ENCODE results near the gene ANKS1B. TPM values are rescaled to one million over a fixed set of nuclear protein-coding genes. Genes with fewer than 3 reads are reported as not detected.
A peak's percentile ranks its signal among the peaks of the same experiment; 100 is the strongest.

The ANKS1B gene
- total RNA-seq, 2 donors from 2014 or later = 32.7 to 37.1 TPM

DNA sequence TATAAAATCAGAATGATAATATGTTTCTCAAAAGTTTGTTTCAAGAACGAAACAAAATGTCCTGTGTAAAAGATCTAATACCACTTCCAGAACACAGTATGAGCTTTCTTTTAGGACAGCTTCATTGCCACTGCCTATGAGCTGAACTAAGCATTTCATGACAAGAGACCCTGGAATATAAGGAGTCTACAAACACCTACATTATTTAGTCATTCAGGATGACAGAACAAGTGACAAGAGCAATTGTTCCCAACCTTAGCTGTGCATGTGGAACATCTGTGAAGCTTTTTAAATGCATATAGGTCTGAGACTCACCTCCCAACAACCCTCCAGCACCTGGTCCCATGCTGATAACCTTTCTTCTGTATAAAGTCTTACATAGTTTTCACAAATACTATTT, 440.3 kb downstream of the ANKS1B start:
- intact Hi-C loops (cut with DNase I) = no loop called here
- no peak for DNase-seq (ENCODE audit: low spot score)

DNA sequence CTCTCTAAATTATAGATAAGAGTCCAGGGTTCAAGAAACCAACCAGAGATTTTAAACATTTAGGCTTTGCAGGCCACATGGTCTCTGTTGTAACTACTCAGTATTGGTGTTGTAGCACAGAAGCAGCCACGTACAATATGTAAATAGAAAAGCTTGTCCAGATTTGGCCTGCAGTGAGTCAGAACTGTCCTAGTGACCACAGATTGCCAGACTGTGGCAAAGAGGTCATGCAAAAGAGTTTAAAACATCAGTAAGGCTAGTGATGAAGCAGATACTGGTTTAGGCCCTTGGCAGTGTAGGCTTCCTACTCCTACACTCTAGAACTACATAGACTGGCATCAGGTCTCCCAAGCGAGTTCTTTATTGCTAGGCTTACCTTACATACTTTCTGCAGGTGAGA, 454.8 kb downstream of the ANKS1B start:
- intact Hi-C loops (cut with DNase I) = no loop called here
- DNase-seq (ENCODE audit: low spot score) = no peak

DNA sequence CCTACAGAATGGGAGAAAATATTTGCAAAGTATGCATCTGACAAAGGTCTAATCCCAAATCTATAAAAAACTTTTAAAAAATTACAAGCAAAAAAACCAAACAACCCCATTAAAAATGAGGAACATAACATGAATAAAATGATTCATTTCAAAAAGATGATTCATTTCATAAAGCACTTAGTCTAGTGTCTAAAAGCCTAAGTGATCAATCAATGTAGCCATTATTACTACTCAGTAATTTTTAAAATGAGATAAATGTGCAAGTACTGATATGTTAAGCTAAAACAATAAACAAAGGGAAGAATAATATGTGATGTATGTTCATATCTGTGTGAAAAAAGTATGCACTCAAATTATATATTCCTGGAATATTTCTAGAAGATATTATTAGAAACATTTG, 456.3 kb downstream of the ANKS1B start:
- intact Hi-C loops (cut with DNase I) = no loop called here
- DNase-seq (ENCODE audit: low spot score) = no peak

DNA sequence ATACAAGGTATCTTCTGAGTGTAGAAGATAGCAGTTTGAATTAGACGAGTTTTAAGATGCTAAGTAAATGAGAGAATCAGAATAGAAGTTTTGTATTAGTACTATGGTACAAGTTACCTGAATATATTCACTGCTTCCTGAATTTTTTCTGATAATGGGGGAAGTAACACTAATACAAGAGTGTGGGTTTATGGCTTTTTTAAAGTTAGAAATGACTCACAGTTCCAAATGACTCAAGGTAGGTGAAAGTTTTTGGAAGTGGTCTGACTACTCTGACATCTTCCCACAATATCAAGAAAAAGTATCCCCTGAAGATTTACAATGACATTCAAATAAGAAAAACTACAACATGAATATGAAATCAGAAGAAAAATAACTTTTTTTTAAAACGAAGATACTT, 460.9 kb downstream of the ANKS1B start:
- intact Hi-C loops (cut with DNase I) = no loop called here
- no peak for DNase-seq (ENCODE audit: low spot score)

DNA sequence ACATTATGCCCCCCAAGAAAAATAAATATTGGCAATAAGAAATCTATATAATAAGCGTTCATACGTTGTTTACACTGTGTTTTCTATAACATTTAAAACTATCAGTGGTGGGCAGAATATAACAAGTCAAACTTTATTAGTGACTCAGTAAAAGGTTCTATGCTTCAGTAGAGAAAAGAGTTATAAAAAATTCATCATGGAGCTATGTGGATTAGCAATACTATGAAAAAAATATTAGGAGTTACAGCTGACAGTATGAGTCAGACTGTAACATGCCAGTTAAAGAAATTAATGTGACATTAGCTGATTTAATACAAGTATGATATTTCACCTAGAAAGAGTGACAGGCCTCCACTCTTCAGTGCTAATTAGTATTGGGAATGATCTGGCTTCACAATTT, 462.3 kb downstream of the ANKS1B start:
- intact Hi-C loops (cut with DNase I) = no loop called here
- no peak for DNase-seq (ENCODE audit: low spot score)

DNA sequence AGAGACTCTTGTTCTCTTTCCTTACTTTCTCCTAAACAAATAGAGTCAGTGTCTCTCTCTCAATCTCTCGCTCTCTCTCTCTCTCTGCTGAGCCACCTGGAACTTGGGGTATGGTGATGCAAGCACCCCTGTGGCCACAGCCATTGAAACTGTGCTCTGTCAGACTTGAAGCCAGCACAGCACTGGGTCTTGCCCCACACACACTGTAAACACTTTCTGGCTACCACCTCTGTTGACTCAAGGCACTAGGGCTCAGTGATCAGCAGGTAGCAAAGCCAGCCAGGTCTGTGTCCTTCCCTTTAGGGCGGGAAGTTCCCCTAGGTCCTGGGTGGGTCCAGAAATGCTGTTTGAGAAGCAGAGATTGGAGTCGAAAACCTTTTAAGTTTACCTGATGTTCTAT, 463.1 kb downstream of the ANKS1B start:
- intact Hi-C loops (cut with DNase I) = no loop called here
- no peak for DNase-seq (ENCODE audit: low spot score)

DNA sequence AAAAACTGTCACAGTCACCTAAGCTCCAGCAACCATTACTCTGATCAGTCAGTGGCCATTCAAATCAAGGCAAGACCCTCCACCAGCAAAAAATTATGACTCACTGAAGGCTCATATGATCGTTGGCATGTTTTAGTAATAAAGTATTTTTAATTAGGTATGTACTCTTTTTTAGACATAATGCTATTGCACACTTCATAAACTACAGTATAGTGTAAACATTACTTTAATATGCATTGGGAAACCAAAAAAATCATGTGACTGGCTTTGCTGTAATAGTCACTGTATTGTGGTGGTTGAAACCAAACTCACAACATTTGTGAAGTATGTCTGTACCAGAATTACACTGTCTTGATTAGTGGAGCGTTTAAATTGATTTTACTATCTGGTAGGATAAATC, 471.7 kb downstream of the ANKS1B start:
- intact Hi-C loops (cut with DNase I) = no loop called here
- DNase-seq (ENCODE audit: low spot score) = no peak

DNA sequence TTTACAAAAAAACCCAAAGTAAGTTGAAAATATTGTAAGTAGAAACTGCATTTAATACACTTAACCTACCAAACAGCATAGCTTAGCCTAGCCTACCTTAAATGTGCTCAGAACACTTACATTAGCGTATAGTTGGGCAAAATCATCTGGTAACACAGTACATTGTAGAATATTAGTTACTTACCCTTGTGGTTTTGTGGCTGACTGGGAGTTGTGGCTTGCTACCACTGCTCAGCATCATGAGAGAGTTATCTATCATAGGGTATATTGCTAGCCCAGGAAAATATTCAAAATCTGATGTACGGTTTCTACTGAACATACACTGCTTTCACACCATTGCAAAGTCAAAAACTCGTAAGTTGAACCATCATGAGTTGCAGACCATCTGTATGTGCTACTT, 478.9 kb downstream of the ANKS1B start:
- intact Hi-C loops (cut with DNase I) = no loop called here
- no peak for DNase-seq (ENCODE audit: low spot score)

DNA sequence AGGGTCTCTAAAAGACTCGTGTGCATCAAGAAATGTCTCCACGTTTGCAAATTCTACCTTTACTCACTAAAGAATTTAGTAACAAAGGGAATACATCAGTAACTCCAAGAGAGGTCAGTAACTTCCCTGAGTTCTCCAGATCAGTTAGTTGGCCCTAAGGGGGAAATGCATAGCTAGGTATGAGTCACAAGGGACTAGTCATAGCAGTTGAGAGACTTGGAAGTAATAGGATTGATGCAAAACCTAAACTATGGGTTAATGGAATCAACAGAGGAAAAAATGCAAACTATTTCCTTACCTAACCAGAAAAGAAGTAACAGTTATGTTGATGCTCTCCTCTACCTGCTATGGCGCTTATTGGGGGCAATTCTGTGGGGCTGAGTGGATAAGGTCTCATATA, 486.0 kb downstream of the ANKS1B start:
- no peak for DNase-seq (ENCODE audit: low spot score)
- intact Hi-C loops (cut with DNase I) = no loop called here

DNA sequence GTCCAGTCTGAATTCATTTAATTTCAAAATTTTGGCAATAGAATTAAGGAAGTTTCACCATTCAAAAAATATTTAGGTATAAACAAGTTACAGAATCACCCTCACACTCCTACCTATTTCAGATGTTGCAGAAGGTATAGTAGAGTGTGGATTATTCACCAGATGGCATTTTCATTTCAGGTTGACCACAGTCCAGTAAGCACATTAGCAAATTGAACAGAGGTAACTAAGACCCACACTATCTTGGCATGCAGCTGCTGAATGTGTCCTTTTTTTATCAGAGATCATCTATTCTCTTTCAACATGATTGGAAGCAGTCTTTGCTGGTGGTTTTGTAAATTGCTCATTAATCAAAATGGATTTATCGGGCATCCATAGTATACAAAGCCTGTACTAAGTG, 488.9 kb downstream of the ANKS1B start:
- intact Hi-C loops (cut with DNase I) = no loop called here

DNA sequence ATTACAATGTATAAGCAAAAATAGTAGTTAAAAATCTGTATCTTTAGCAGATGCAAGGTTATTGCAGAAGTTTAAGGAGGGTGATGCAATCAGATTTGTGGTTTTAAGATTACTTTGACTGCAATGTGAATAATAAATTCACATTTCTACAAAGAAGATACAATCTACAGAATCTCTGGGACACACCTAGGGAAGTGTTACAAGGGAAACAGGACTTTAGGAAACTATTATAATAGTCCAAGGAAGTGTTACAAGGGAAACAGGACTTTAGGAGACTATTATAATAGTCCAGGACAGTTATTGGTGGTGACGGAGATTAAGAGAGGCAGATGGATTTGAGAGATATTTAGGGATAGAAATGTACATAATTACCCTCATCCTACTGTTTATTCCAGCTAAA, 491.5 kb downstream of the ANKS1B start:
- no peak for DNase-seq (ENCODE audit: low spot score)
- intact Hi-C loops (cut with DNase I) = no loop called here

More for the DNA sequence above, 488.9 kb downstream of the ANKS1B start:
- DNase-seq (ENCODE audit: low spot score) = no peak

DNA sequence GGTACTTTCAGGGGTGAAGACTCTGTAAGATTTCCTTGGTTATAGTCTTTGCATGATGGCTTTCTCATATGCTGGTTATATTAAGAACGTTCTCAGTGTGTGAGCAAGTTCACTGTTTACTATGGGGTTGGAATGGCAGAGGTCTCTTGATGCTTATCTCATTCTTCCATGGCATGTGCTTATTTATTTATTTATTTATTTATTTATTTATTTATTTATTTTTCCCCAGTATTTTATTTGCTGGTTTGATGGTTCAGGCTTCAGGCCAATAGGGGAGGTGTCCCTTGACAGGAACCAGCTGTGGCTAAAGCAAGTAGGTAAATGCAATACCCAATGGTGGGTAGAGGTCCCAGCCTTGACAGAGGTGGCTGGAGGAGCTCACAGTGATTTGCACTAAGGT, 498.5 kb downstream of the ANKS1B start:
- intact Hi-C loops (cut with DNase I) = no loop called here

DNA sequence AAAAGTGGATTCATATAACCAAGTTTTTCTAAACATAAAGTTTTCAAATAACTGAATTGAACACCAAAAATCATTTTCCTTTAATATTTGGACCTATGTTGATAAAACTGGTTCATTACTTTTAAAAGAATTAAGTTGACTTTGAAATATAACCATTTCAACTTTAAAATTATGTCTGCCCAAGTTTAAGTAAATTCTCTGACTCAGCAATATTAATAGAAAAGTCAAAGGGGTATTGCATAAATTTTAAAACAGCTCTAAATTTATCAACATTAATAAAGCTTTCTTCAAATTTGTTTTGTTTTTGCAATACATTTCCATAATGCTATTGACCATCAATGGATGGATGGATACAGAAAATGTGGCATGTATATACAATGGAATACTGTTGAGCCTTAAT, 505.6 kb downstream of the ANKS1B start:
- intact Hi-C loops (cut with DNase I) = no loop called here
- no peak for DNase-seq (ENCODE audit: low spot score)

More for the DNA sequence above, 498.5 kb downstream of the ANKS1B start:
- DNase-seq (ENCODE audit: low spot score) = peak; percentile 23

DNA sequence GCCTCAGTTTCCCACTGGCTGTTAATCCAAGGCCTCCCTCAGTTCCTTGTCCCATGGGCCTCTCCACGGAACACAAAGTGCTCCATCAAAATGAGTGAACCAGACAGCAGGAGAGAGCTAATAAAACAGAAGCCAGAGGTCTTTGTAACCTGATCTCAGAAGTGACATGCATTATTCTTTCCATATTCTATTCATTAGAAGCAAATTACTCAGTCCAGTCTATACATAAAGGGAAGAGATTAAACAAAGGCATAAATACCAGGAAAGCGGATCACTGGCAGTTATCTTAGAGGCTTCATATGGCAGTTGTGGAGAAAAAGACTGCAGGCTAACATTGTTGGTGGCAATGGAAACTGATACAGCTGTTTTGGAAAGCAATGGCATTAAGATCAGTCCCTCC, 507.8 kb downstream of the ANKS1B start:
- intact Hi-C loops (cut with DNase I) = no loop called here

DNA sequence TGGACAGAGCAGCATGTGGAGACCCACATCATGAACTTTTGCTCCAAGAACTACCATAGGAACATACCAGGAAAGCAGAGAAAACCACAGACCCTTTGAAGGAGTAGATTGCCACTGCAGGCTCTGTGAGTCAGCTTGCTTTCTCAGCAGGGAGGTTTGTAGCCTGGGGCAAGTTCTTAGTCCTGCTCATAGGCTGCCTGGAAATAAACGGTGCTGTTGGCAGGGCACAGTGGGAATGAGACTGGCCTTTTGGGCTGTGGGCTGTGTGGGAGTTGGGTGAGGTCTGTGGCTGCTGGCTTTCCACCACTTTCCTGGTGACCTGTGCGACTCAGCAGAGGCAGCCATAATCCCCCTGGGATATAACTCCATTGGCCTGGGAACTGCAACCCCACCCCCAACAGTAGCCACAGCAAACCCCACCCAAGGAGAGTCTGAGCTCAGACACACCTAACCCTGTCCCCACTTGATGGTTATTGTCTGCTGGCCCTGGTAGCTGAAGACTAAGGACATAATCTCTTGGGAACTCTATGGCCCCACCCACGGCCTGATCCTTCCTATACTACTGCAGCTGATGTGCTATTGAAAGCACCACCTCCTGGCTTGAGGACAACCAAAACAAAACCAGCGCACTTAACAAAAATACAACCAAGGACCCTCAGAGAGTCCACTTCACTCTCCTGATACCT, 529.2 kb downstream of the ANKS1B start:
- intact Hi-C loops (cut with DNase I) = no loop called here
- DNase-seq (ENCODE audit: low spot score) = peak; percentile 80

More for the DNA sequence above, 507.8 kb downstream of the ANKS1B start:
- no peak for DNase-seq (ENCODE audit: low spot score)

DNA sequence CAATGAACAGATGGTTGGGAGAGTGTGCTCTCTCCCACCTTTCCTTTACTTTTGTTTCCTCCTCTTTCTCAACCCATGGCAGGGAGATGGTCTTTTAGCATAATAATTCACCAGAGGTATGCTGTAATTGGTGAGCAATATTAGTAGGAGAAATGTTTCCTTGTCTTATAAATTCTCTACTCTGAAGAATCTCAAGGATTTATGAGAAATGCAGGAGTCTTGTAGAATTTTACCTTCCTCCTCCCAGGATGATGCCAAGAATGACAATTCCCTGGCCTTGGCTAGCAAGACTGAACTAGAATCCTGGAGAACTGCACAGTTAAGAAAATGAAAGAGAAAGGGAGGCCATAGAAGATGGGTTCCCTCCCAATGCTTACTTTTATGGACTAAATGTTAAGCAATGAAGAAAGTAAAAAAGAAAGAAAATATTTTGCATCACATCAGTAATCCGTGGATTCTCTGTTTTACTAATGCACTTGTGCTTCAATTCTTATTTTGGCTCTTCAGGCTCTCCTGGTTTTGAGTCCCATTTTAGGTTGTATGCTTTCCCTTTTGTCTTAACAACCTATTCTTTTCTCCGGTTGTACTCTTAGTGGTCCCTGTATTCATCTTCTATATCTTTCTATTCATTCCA, 530.1 kb downstream of the ANKS1B start:
- DNase-seq (ENCODE audit: low spot score) = no peak
- intact Hi-C loops (cut with DNase I) = no loop called here

DNA sequence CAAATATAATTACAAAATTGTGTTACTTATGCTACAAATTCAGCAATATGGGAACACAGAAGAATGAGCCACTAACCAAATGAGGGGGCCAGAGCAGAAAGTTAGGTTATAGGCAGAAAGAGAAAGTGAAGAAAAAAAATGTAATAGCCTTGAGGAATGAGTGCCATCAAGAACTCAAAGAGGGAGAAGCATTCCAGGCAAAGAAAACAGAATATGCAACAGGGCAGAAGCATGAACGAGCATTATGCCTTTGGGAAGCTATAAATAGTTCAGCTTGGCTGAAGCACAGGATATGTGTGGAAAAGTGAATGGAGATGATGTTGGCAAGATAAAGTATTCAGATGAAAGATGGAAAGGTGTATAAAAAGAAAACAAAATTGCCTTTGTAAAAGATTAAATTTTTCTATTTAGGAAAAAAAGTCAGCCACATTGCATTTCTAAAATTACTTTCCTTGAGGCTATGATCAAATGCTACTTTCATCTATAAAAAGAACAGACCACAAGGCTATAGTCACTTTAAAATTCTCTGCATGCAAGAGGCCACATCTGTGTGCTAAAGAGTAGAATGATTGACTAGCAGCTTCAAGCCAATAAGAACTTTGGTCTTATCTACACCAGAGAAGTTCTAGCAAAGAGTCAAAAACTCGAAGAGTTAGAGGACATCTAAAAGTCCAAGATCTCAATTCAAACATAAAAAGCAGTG, 530.7 kb downstream of the ANKS1B start:
- intact Hi-C loops (cut with DNase I) = no loop called here
- no peak for DNase-seq (ENCODE audit: low spot score)

DNA sequence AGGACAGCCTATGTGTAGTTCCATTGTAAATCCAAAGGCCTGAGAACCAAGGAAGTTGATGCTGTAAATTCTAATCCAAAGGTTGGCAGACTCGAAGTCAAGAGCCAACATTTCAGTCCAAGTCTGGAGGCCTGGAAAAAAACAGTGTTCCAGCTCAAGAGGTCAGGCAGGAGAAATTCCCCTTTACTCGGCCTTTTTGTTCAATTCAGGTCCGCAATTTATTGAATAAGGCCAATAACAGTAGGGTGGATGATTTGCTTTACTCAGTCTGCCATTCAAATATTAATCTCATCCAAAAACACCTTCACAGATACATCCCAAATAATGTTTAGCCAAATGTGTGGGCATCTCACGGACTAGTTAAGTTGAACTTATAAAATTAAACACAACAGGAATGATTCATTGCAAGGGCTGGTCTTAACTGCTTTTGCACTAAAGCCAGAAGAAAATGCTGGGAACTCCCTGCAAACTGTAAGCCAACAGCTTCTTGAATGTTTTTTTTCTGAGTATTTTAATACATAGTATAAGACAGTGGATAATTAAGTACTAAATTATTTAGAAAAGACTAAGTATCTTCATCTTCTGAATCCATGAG, 534.6 kb downstream of the ANKS1B start:
- intact Hi-C loops (cut with DNase I) = no loop called here
- no peak for DNase-seq (ENCODE audit: low spot score)

DNA sequence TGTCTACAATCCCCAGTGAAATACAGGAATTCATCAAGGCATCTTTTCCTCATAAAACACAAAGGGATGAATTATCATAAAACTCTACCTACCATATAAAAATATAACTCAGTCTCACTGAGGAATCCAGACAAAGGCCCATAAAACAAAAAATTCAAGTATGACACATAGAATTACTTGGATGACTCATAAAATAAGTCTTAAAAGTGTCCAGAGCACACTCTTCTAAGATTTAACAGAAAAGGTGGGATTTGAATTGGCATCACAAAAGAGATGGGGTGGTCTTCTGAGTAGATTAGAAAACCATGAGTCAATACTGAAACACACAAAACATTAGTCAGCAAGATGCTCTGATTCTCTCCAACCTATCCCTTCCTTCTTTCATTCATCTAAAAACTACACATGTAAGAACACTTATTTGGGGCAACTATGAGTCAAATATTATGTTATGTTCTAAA, 539.8 kb downstream of the ANKS1B start:
- intact Hi-C loops (cut with DNase I) = no loop called here
- no peak for DNase-seq (ENCODE audit: low spot score)

DNA sequence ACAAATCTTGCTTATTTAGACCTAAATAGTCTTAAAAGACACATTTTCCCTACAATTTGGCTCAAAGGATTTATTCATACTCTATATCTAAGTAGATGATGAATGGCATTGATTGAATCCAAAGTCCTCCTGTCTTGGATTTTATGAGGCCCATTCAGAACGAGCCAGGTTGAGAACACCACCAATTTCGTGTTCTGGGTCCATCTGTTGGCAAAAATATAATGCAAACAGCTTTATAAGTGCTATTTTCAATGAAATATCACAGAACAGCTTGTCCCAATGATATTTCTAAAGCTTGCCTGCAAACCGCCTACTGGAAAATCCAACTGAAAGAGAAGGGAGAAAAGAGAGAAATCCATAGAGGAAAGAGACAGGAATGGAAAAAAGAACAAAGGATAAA, 542.0 kb downstream of the ANKS1B start:
- DNase-seq (ENCODE audit: low spot score) = no peak
- intact Hi-C loops (cut with DNase I) = no loop called here

Measured in posterior vena cava (tissue), 2 donors.